Loucy (cell line): ENCODE measurements around the gene DRD3.

Source experiments
- H2AFZ ChIP-seq: fragments of 200-600 bp; sonication (generic); 2 replicates; pipeline ENCODE4 v1.6.0; 2016; ENCODE audit warnings: antibody characterized with exemption, mild to moderate bottlenecking, low read length, moderate library complexity
- H3F3A ChIP-seq: fragments of 200-600 bp; 2 replicates; pipeline ENCODE4 v1.6.0; 2016; ENCODE audit warnings: antibody characterized with exemption, low read depth, mild to moderate bottlenecking
- H3K27me3 ChIP-seq: fragments of 200-600 bp; sonication (generic); 2 replicates; pipeline ENCODE4 v1.6.1; 2014; ENCODE audit warnings: low read length, mild to moderate bottlenecking; ENCODE audit not compliant: insufficient read depth, poor library complexity, severe bottlenecking
- H3K36me3 ChIP-seq: fragments of 200-600 bp; sonication (generic); 2 replicates; pipeline ENCODE4 v1.6.1; 2016; ENCODE audit warnings: low read length; ENCODE audit not compliant: insufficient read depth
- H3K4me1 ChIP-seq: fragments of 200-600 bp; sonication (generic); 2 replicates; pipeline ENCODE4 v1.5.1; 2014; ENCODE audit warnings: low read length, mild to moderate bottlenecking; ENCODE audit not compliant: insufficient read depth, poor library complexity, severe bottlenecking
- H3K4me2 ChIP-seq: fragments of 200-600 bp; sonication (generic); 2 replicates; pipeline ENCODE4 v1.6.0; 2014; ENCODE audit warnings: antibody characterized with exemption, low read length, low read depth, mild to moderate bottlenecking; ENCODE audit not compliant: poor library complexity, severe bottlenecking
- H3K4me3 ChIP-seq: fragments of 200-600 bp; sonication (generic); 2 replicates; pipeline ENCODE4 v1.5.1; 2014; ENCODE audit warnings: low read length, mild to moderate bottlenecking, mixed read lengths; ENCODE audit not compliant: poor library complexity, severe bottlenecking
- H3K79me2 ChIP-seq: fragments of 200-600 bp; sonication (generic); 2 replicates; pipeline ENCODE4 v1.6.1; 2014; ENCODE audit warnings: low read length; ENCODE audit not compliant: insufficient read depth
- H3K9ac ChIP-seq: fragments of 200-600 bp; sonication (generic); 2 replicates; pipeline ENCODE4 v1.6.0; 2014; ENCODE audit warnings: mild to moderate bottlenecking, low read depth, low read length, moderate library complexity; ENCODE audit not compliant: poor library complexity, severe bottlenecking
- H3K9me2 ChIP-seq: fragments of 200-600 bp; sonication (generic); replicated peaks from 2 replicates; pipeline ENCODE4 v1.6.1; 2016; ENCODE audit warnings: low read depth, low read length, mixed read lengths
- H3K9me3 ChIP-seq: fragments of 200-600 bp; sonication (generic); 2 replicates; pipeline ENCODE4 v1.6.1; 2014; ENCODE audit warnings: mild to moderate bottlenecking, antibody characterized with exemption, low read length, low read depth; ENCODE audit not compliant: insufficient read depth
- H4K20me1 ChIP-seq: fragments of 200-600 bp; sonication (generic); 2 replicates; pipeline ENCODE4 v1.6.0; 2014; ENCODE audit warnings: antibody characterized with exemption, low read length, mild to moderate bottlenecking; ENCODE audit not compliant: insufficient read depth, poor library complexity, severe bottlenecking
- EZH2phosphoT487 ChIP-seq: fragments of 200-600 bp; IDR thresholded peaks from 2 replicates; pipeline ENCODE4 v1.6.1; 2018; ENCODE audit warnings: antibody characterized with exemption, mild to moderate bottlenecking, moderate library complexity, borderline replicate concordance
- TF ChIP-seq, protein P1 (sequence below): fragments of 200-600 bp; sonication (generic); conservative IDR thresholded peaks from 2 replicates; pipeline ENCODE4 v1.5.1; 2014; ENCODE audit warnings: mild to moderate bottlenecking, antibody characterized with exemption, low read length

DRD3 gene

GRCh38 chr3:114104414-114104813 is 74.4 kb downstream of the DRD3 start:
- H3K9me2 ChIP-seq, result no peaks in the 10 kb centered on the region
- no peak overlapping the region for H3K4me3 ChIP-seq
- TF ChIP-seq EZH2phosphoT487, result no peak
- TF ChIP-seq, protein P1, sequence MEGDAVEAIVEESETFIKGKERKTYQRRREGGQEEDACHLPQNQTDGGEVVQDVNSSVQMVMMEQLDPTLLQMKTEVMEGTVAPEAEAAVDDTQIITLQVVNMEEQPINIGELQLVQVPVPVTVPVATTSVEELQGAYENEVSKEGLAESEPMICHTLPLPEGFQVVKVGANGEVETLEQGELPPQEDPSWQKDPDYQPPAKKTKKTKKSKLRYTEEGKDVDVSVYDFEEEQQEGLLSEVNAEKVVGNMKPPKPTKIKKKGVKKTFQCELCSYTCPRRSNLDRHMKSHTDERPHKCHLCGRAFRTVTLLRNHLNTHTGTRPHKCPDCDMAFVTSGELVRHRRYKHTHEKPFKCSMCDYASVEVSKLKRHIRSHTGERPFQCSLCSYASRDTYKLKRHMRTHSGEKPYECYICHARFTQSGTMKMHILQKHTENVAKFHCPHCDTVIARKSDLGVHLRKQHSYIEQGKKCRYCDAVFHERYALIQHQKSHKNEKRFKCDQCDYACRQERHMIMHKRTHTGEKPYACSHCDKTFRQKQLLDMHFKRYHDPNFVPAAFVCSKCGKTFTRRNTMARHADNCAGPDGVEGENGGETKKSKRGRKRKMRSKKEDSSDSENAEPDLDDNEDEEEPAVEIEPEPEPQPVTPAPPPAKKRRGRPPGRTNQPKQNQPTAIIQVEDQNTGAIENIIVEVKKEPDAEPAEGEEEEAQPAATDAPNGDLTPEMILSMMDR, result no peak
- H3K27me3 ChIP-seq, result no peaks in the 10 kb centered on the region
- no peaks in the 10 kb centered on the region for H3F3A ChIP-seq
- no peak overlapping the region for H2AFZ ChIP-seq
- H3K4me1 ChIP-seq, result no peaks in the 10 kb centered on the region
- H3K36me3 ChIP-seq, result no peaks in the 10 kb centered on the region
- no peak overlapping the region for H3K4me2 ChIP-seq
- no peaks in the 10 kb centered on the region for H3K9me3 ChIP-seq
- H3K79me2 ChIP-seq, result no peaks in the 10 kb centered on the region
- H4K20me1 ChIP-seq, result no peaks in the 10 kb centered on the region
- H3K9ac ChIP-seq, result no peak overlapping the region

DNA sequence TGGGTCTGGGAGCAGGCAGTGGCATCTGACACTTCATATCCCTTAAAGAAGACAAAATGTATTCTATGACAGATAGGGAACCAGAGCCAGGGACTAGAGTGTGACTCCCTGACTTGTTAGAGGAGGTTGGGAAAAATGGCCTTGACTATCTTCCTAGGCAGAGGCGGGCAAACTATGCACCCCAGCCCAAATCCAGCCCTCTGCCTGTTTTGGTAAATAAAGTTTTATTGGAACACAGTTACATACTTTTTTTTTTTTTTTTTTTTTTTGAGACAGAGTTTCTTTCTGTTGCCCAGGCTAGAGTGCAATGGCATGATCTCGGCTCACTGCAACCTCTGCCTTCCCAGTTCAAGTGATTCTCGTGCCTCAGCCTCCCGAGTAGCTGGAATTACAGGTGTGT is 75.0 kb downstream of the DRD3 start:
- no peak overlapping the region for H3K9ac ChIP-seq
- no peaks in the 10 kb centered on the region for H3F3A ChIP-seq
- no peak overlapping the region for H2AFZ ChIP-seq
- H3K27me3 ChIP-seq, result no peaks in the 10 kb centered on the region
- no peak overlapping the region for H3K4me3 ChIP-seq
- H3K9me3 ChIP-seq, result no peaks in the 10 kb centered on the region
- H4K20me1 ChIP-seq, result no peaks in the 10 kb centered on the region
- H3K4me1 ChIP-seq, result no peaks in the 10 kb centered on the region
- H3K36me3 ChIP-seq, result no peaks in the 10 kb centered on the region
- no peaks in the 10 kb centered on the region for H3K9me2 ChIP-seq
- H3K79me2 ChIP-seq, result no peaks in the 10 kb centered on the region
- TF ChIP-seq, protein P1, result no peak
- no peak for TF ChIP-seq EZH2phosphoT487
- H3K4me2 ChIP-seq, result no peak overlapping the region

DNA sequence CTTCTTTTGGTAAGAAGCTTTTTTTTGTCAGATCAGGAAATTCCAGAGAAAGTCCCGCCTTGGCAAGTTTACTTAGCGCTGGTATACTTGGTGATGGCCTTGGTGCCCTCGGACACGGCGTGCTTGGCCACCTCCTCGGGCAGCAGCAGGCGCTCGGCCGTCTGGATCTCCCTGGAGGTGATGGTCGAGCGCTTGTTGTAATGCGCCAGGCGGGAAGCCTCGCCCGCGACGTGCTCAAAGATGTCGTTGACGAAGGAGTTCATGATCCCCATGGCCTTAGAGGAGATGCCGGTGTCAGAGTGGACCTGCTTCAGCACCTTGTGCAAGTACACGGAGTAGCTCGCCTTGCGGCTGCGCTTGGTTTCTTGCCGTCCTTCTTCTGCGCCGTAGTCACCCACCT is 75.7 kb downstream of the DRD3 start:
- H3K27me3 ChIP-seq, result no peaks in the 10 kb centered on the region
- no peaks in the 10 kb centered on the region for H3F3A ChIP-seq
- H2AFZ ChIP-seq, result no peak overlapping the region
- TF ChIP-seq EZH2phosphoT487, result no peak
- TF ChIP-seq, protein P1, result no peak
- no peaks in the 10 kb centered on the region for H3K9me2 ChIP-seq
- no peak overlapping the region for H3K9ac ChIP-seq
- H3K4me1 ChIP-seq, result no peaks in the 10 kb centered on the region
- no peaks in the 10 kb centered on the region for H3K79me2 ChIP-seq
- H3K4me3 ChIP-seq, result no peak overlapping the region
- H3K36me3 ChIP-seq, result no peaks in the 10 kb centered on the region
- H3K9me3 ChIP-seq, result no peaks in the 10 kb centered on the region
- H3K4me2 ChIP-seq, result no peak overlapping the region
- no peaks in the 10 kb centered on the region for H4K20me1 ChIP-seq
